Subcutaneous abdominal adipose tissue (tissue), 5 donors: ENCODE measurements around the gene CEP112.
"Not testable (repeated sequence)": the region's sequence is repeated elsewhere in the genome, so short reads cannot be mapped to it uniquely, and the experiment has no call there.

ENCODE experiments used
- H3K27ac ChIP-seq: one replicate; pipeline ENCODE4 v1.7.0; 2013; ENCODE audit warnings: low read depth, mild to moderate bottlenecking, inconsistent platforms, low read length, moderate library complexity
- H3K27me3 ChIP-seq, 5 donors: one replicate each; pipeline ENCODE4 v1.7.0; 2013; ENCODE audit warnings: low read length in 5 of 5, inconsistent platforms in 1 of 5; ENCODE audit not compliant: control insufficient read depth in 5 of 5, insufficient read depth in 4 of 5
- H3K36me3 ChIP-seq, 5 donors: one replicate each; pipeline ENCODE4 v1.7.0; 2013; ENCODE audit warnings: low read length in 5 of 5; ENCODE audit not compliant: control insufficient read depth in 5 of 5, insufficient read depth in 5 of 5
- H3K4me1 ChIP-seq, 5 donors: one replicate each; pipeline ENCODE4 v1.7.0; 2013; ENCODE audit warnings: low read length in 5 of 5, mild to moderate bottlenecking in 3 of 5, moderate library complexity in 1 of 5; ENCODE audit not compliant: control insufficient read depth in 5 of 5, insufficient read depth in 5 of 5
- H3K4me3 ChIP-seq, 5 donors: one replicate each; pipeline ENCODE4 v1.7.0; 2013; ENCODE audit warnings: low read length in 5 of 5, low read depth in 1 of 5
- H3K9ac ChIP-seq, 5 donors: one replicate each; pipeline ENCODE4 v1.7.0; 2013; ENCODE audit warnings: low read length in 5 of 5, mild to moderate bottlenecking in 4 of 5, moderate library complexity in 3 of 5
- H3K9me3 ChIP-seq, 5 donors: one replicate each; pipeline ENCODE4 v1.7.0; 2013; ENCODE audit warnings: low read length in 5 of 5; ENCODE audit not compliant: control insufficient read depth in 5 of 5
- donor health status: healthy.
- donor health status: healthy.
- donor health status: healthy.
- donor health status: healthy.
- donor health status: healthy.

The CEP112 gene

DNA sequence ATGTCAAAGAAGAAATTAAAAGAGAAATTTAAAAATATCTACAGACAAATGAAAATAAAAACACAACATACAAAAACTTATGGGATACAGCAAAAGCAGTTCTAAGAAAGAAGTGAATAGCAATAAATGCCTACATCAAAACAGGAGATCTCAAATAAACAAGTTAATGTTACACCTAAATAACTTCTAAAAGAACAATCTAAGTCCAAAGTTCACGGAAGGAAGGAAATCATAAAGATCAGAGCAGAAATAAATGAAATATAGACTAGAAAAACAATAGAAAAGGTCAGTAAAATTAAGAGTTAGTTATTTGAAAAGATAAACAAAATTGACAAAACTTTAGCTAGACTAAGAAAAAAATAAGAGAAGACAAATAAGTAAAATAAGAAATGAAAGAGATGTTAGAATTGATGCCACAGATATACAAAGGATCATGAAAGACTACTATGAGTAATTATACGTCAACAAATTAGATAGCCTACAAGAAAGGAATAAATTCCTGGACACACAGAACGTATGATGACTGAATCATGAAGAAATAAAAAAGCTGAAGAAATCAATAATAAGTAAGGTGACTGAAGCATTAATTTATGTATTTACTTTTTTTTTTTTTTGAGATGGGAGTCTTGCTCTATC is 100.4 kb downstream of the CEP112 start:
- Histone ChIP-seq H3K9me3 (peaks cover 0 to 8% (median 8%) of the 10 kb centered on the region in 5 donors), H3K4me1 (peaks cover 0 to 4% (median 0%) of the 10 kb centered on the region in 5 donors), H3K36me3 (peaks cover 4 to 12% (median 6%) of the 10 kb centered on the region in 5 donors), H3K27ac (no peak overlapping the region), H3K27me3 (no peaks in the 10 kb centered on the region), H3K4me3 (no peak overlapping the region), H3K9ac (no peak overlapping the region)

DNA sequence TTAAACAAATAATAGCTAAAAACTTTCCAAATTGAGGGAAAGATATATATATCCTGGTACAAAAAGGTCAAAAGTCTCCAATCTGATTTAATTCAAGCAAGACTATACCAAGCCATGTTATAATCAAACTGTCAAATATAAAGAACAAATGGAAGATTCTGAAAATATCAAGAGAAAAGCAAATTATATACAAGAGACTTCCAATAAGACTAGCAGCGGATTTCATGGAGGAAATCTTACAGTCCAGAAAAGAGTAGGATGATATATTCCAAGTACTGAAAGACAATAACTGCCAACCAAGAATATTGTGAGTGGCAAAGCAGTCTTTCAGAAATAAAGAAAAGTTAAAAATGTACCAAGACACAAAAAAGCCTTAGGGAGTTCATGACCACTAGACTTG is 102.2 kb downstream of the CEP112 start:
- Histone ChIP-seq H3K4me1 (peaks cover 0 to 4% (median 0%) of the 10 kb centered on the region in 5 donors), H3K36me3 (no peaks in the 10 kb centered on the region), H3K27ac (no peak overlapping the region), H3K9me3 (peaks cover 0 to 8% (median 8%) of the 10 kb centered on the region in 5 donors), H3K9ac (no peak overlapping the region), H3K4me3 (no peak overlapping the region), H3K27me3 (no peaks in the 10 kb centered on the region)

DNA sequence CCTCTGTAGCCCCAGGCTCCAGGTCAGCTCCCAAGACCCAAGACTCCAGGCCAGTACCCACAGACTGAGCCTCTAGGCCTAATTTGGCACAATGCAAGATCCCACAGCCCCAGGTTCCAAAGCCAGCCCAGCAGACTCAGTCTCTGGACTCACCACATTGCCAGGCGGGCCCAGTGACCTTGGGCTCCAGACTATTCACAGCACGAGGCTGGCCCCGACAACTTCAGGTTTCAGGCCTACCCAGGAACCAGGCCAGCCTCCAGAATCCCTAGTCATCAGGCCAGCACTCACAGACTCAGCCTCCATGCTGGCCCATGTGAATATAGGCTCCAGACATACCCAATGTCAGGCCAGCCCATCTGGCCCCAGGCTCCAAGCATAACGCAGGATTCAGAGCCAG is 103.8 kb downstream of the CEP112 start:
- no peaks in the 10 kb centered on the region for H3K27me3 ChIP-seq
- H3K4me3 ChIP-seq = no peak overlapping the region
- no peaks in the 10 kb centered on the region for H3K36me3 ChIP-seq
- H3K27ac ChIP-seq = no peak overlapping the region
- H3K9ac ChIP-seq = no peak overlapping the region
- H3K4me1 ChIP-seq = peaks cover 0 to 4% (median 0%) of the 10 kb centered on the region in 5 donors
- H3K9me3 ChIP-seq = peaks cover 0 to 8% (median 8%) of the 10 kb centered on the region in 5 donors

DNA sequence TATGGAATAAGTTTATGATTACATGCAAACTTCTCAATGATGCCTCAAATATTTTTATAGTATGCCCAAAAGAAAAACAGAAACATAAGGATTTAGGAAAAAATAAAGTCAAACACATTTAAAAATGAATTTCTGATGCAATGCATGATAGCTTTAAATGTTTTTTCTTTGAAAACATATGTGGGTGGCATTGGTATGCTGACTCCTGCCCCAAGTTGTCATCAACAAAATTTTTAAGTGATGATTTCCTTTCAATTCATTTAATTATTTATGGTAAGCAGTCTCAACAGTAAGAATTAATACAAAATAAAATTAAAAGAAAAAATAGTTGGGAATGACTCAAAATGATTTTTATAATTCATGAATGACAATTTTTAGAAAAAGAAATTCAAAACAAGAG is 104.9 kb downstream of the CEP112 start:
- no peak overlapping the region for H3K27ac ChIP-seq
- H3K36me3 ChIP-seq = no peaks in the 10 kb centered on the region
- H3K9ac ChIP-seq = no peak overlapping the region

DNA sequence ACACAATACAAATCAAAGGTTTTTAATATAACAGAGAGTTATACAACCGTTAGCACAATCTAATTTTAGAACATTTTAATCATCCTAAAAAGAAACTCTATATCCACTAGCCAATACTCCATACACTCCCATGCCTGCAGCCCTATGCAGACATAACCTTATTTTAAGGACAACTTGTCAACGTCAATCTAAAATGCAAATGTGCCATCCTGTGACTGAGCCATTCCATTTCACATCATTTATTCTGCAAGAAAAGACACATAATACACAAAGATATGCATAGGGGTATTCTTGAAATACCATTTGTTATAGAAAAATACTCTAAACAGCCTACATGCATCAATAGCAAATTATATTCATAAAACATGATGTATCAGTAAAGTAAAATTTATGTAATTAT is 106.7 kb downstream of the CEP112 start:
- no peak overlapping the region for H3K4me3 ChIP-seq
- H3K9me3 ChIP-seq = peaks cover 0 to 8% (median 5%) of the 10 kb centered on the region in 5 donors
- H3K9ac ChIP-seq = no peak overlapping the region
- peaks cover 0 to 12% (median 4%) of the 10 kb centered on the region in 5 donors for H3K4me1 ChIP-seq
- H3K27ac ChIP-seq = no peak overlapping the region
- no peaks in the 10 kb centered on the region for H3K36me3 ChIP-seq
- H3K27me3 ChIP-seq = no peaks in the 10 kb centered on the region

More for the DNA sequence above, 104.9 kb downstream of the CEP112 start:
- Histone ChIP-seq H3K4me3 (no peak overlapping the region), H3K9me3 (peaks cover 0 to 8% (median 8%) of the 10 kb centered on the region in 5 donors), H3K27me3 (no peaks in the 10 kb centered on the region), H3K4me1 (peaks cover 0 to 8% (median 4%) of the 10 kb centered on the region in 5 donors)

DNA sequence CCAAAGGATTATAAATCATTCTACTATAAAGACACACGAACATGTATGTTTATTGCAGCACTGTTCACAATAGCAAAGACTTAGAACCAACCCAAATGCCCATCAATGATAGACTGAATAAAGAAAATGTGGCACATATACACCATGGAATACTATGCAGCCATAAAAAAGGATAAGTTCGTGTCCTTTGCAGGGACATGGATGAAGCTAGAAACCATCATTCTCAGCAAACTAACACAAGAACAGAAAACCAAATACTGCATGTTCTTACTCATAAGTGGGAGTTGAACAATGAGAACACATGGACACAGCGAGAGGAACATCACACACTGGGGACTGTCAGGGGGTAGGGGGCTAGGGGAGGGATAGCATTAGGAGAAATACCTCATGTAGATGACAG is 111.3 kb downstream of the CEP112 start:
- not testable (repeated sequence) for H3K4me3 ChIP-seq, H3K27me3 ChIP-seq, H3K36me3 ChIP-seq, H3K9me3 ChIP-seq, H3K4me1 ChIP-seq, H3K27ac ChIP-seq, H3K9ac ChIP-seq

DNA sequence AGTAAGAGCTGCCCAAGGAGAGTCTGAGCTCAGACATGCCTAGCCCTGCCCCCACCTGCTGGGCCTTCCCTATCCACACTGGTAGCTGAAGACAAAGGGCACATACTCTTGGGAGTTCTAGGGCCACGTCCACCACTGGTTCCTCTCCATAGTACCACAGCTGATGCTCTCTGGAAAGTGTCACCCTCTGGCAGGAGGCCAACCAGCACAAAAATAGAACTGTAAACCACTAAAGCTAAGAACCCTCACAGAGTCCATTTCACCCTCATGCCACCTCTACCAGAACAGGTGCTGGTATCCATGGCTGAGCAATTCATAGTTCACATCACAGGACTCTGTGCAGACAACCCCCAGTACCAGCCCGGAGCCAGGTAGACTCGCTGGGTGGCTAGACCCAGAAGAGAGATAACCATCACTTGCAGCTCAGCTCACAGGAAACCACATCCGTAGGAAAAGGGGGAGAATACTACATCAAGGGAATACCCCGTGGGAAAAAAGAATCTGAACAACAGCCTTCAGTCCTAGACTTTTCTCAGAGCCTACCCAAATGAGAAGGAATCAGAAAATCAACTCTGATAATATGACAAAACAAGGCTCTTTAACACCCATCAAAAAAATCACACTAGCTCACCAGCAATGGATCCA is 115.3 kb downstream of the CEP112 start:
- Histone ChIP-seq H3K36me3 (no peaks in the 10 kb centered on the region), H3K4me3 (no peak overlapping the region), H3K27ac (no peak overlapping the region), H3K27me3 (no peaks in the 10 kb centered on the region), H3K4me1 (peaks cover 0 to 5% (median under 1%) of the 10 kb centered on the region in 5 donors), H3K9me3 (peaks cover 0 to 9% (median 0%) of the 10 kb centered on the region in 5 donors), H3K9ac (no peak overlapping the region)

DNA sequence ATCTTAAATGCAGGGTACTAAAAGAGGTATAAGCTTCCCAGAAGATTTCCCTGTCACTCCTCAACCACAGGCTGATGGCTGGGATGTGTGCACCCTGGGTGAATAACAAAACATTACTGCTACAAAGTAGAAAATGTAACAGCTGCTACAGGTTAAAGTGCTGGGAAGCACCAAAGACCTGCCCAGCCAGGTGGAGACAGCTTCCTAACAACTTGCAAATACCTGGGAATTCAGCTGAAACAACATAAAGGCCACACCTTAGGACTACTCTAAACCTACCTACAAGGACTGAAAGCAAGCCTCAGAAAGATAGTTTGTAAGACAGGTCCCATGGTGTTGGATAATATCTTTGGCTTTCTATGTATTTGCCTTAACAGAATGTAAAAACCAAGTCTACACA is 118.5 kb downstream of the CEP112 start:
- Histone ChIP-seq H3K9me3 (peaks cover 0 to 9% (median 0%) of the 10 kb centered on the region in 5 donors), H3K36me3 (peaks cover 0 to 3% (median 0%) of the 10 kb centered on the region in 5 donors), H3K27ac (no peak overlapping the region), H3K4me1 (peaks cover 0 to 5% (median 0%) of the 10 kb centered on the region in 5 donors), H3K9ac (no peak overlapping the region), H3K27me3 (no peaks in the 10 kb centered on the region), H3K4me3 (no peak overlapping the region)

DNA sequence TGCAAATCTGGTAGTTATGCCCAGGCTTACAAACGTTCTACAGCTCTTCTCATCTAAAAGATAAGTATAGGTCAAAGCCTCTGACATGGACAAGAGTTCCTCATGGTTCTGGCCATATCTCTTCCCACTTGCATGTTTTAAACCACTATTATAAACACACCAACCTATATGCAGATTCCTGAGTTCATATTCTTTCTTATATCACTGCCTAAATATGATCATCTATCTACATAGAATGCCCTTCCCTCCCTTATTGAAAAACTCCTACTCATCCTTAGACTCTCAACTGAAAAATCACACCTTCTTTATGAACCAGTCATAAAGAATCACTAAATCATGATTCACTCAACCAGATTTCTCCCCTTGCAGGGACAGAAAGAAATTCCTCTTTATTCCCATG is 128.2 kb downstream of the CEP112 start:
- Histone ChIP-seq H3K36me3 (peaks cover 7 to 29% (median 14%) of the 10 kb centered on the region in 5 donors), H3K4me3 (no peak overlapping the region), H3K9ac (no peak overlapping the region), H3K4me1 (no peaks in the 10 kb centered on the region), H3K27me3 (no peaks in the 10 kb centered on the region), H3K9me3 (no peaks in the 10 kb centered on the region), H3K27ac (no peak overlapping the region)

DNA sequence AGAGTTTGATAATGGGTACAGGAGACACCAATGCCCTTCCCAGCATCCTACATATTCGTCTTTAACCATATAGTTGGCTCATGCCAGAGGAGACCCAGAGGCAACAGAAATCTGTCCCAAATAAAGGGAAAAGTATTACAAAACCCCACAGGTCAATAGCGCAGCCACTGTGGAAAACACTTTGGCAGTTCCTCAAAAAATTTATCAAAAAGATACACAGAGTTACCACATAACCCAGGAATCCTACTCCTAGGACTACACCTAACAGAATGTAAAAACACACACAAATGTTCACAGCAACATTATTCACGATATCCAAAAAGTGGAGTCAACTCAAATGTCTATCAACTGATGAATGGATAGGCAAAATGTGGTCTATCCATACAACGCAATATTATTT is 135.8 kb downstream of the CEP112 start:
- Histone ChIP-seq H3K27me3 (no peaks in the 10 kb centered on the region), H3K9ac (no peak overlapping the region), H3K27ac (no peak overlapping the region), H3K4me1 (no peaks in the 10 kb centered on the region), H3K9me3 (no peaks in the 10 kb centered on the region), H3K36me3 (peaks cover 11 to 24% (median 20%) of the 10 kb centered on the region in 5 donors), H3K4me3 (no peak overlapping the region)
